OCI-LY3 (cell line): ENCODE measurements around the gene MCM5.

Experiments
- CTCF ChIP-seq: fragments of 200-600, 300-600 bp; sonication (generic); IDR thresholded peaks from 2 replicates; pipeline ENCODE4 v1.5.1; 2014; ENCODE audit warnings: antibody characterized with exemption, low read length, low read depth
- EZH2phosphoT487 ChIP-seq: fragments of 200-600 bp; shearing (Covaris generic); IDR thresholded peaks from 2 replicates; pipeline ENCODE4 v1.6.1; 2018; ENCODE audit warnings: antibody characterized with exemption, mixed run types, low read depth

- TF ChIP-seq CTCF (no peak), EZH2phosphoT487 (no peak)
These were observed 44.9 kb downstream of the MCM5 start for GRCh38 chr22:35444685-35445399.
